Neutrophil (primary cell): ENCODE results near the gene PGD.
"Not testable (repeated sequence)": the region's sequence is repeated elsewhere in the genome, so short reads cannot be mapped to it uniquely, and the experiment has no call there.

Experiments
- H3K27ac ChIP-seq: fragments of 200-600 bp; sonication (generic); 2 replicates; pipeline ENCODE4 v1.5.1; 2016; ENCODE audit warnings: mild to moderate bottlenecking, moderate library complexity
- H3K27me3 ChIP-seq: fragments of 200-600 bp; sonication (generic); 2 replicates; pipeline ENCODE4 v1.6.0; 2016; ENCODE audit warnings: mild to moderate bottlenecking
- H3K36me3 ChIP-seq: fragments of 200-600 bp; sonication (generic); 2 replicates; pipeline ENCODE4 v1.5.1; 2017
- H3K4me1 ChIP-seq, 2 experiments: fragments of 200-600 bp in 1 of 2; sonication (generic) in 1 of 2; 1 replicate in 1 of 2; 2 replicates in 1 of 2; pipeline versions ENCODE4 v1.5.1 to v1.6.1; 2013 to 2016; ENCODE audit warnings: low read depth in 1 of 2, low read length in 1 of 2, mild to moderate bottlenecking in 1 of 2, moderate library complexity in 1 of 2; ENCODE audit not compliant: control insufficient read depth in 1 of 2, insufficient read depth in 1 of 2
- H3K4me3 ChIP-seq, 2 experiments: fragments of 200-600 bp in 1 of 2; sonication (generic) in 1 of 2; 1 replicate in 1 of 2; 2 replicates in 1 of 2; pipeline ENCODE4 v1.5.1; 2013 to 2016; ENCODE audit warnings: low read depth in 1 of 2, low read length in 1 of 2, mild to moderate bottlenecking in 1 of 2, moderate library complexity in 1 of 2
- H3K9me3 ChIP-seq: fragments of 200-600 bp; sonication (generic); 2 replicates; pipeline ENCODE4 v1.5.1; 2016
- TF ChIP-seq, protein P1 (sequence below): fragments of 200-600 bp; sonication (generic); IDR thresholded peaks from 2 replicates; pipeline ENCODE4 v1.5.1; 2016; ENCODE audit warnings: antibody characterized with exemption

Gene PGD

DNA sequence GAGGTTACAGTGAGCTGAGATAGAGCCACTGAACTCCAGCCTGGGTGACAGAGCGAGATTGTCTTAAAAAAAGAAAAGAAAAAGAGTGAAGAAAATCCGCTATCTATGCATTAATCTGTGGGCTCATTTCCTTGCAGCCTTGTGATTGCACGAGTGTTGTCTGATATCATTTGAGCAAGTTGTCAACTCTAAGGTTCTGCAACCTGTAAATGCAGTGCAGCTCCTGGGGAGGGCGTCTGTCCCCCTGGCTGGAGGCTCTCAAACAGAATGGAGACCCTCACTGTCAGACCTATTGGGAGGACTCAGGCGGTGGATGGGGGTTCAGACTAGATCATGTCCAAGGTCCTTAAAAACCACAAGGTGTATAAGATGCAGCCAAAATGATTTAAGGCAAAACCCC lies 57.2 kb downstream of the PGD start:
- H3K4me1 ChIP-seq: no peaks in the 10 kb centered on the region
- TF ChIP-seq, protein P1, sequence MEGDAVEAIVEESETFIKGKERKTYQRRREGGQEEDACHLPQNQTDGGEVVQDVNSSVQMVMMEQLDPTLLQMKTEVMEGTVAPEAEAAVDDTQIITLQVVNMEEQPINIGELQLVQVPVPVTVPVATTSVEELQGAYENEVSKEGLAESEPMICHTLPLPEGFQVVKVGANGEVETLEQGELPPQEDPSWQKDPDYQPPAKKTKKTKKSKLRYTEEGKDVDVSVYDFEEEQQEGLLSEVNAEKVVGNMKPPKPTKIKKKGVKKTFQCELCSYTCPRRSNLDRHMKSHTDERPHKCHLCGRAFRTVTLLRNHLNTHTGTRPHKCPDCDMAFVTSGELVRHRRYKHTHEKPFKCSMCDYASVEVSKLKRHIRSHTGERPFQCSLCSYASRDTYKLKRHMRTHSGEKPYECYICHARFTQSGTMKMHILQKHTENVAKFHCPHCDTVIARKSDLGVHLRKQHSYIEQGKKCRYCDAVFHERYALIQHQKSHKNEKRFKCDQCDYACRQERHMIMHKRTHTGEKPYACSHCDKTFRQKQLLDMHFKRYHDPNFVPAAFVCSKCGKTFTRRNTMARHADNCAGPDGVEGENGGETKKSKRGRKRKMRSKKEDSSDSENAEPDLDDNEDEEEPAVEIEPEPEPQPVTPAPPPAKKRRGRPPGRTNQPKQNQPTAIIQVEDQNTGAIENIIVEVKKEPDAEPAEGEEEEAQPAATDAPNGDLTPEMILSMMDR: no peak

DNA sequence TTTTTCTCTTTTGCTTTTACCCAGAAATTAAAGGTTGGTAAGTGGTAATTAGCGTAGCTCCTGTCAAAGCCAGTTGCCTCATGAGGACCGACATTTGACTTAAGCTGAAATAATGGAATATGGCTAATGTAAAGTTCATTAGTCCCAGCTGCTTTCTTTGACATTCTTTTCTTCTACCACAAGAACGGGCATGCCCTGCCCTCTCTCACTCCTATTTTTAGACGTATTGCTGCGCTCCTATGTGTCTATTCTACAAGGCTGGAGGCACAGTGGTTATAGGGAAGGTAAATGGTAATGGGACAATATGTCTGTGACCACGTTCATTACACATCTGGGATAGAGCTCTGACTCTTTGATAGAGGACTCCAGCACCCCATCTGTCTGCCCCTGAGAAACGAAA lies 57.8 kb downstream of the PGD start:
- H3K27ac ChIP-seq: no peak overlapping the region
- peaks cover 6% of the 10 kb centered on the region for H3K36me3 ChIP-seq
- TF ChIP-seq, protein P1: no peak
- H3K9me3 ChIP-seq: no peaks in the 10 kb centered on the region
- H3K4me1 ChIP-seq: no peaks in the 10 kb centered on the region
- no peak overlapping the region for H3K4me3 ChIP-seq
- peaks cover 5% of the 10 kb centered on the region for H3K27me3 ChIP-seq

More for the DNA sequence above, 57.2 kb downstream of the PGD start:
- no peaks in the 10 kb centered on the region for H3K36me3 ChIP-seq
- H3K4me3 ChIP-seq: no peak overlapping the region
- H3K9me3 ChIP-seq: no peaks in the 10 kb centered on the region
- H3K27ac ChIP-seq: no peak overlapping the region
- peaks cover 11% of the 10 kb centered on the region for H3K27me3 ChIP-seq

DNA sequence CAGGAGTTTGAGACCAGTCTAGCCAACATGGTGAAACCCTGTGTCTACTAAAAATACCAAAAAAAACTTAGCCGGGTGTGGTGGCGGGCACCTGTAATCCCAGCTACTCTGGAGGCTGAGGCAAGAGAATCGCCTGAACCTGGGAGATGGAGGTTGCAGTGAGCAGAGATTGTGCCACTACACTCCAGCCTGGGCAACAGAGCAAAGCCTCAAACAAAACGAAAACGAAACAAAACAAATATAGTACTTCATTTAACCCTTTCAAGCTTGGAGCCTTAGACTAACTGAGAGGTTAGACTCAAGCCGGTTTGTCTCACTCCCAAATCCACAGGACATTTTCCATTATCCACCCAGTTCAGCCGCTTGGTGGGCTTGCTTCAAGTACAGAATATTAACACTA lies 58.6 kb downstream of the PGD start:
- H3K4me1 ChIP-seq, H3K27me3 ChIP-seq, H3K27ac ChIP-seq, H3K9me3 ChIP-seq, H3K4me3 ChIP-seq: not testable (repeated sequence)
- peaks cover 14% of the 10 kb centered on the region for H3K36me3 ChIP-seq

DNA sequence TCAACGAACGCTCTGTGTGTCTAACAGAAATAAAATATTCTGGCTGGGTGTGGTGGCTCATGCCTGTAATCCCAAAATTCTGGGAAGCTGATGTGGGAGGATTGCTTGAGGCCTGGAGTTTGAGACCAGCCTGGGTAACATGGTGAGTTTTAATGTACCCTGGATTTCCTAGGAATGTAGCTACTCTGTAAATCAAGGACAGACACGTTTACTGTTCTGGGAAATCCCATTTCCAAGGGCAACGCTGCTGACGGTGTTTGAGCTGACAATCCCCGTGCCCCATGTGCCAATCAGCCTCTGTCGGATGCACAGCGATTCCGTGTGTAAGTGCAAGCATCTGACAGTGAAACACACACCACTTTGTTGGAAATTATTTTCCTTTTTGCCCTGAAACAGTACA lies 59.0 kb downstream of the PGD start:
- Histone ChIP-seq H3K27me3 (no peaks in the 10 kb centered on the region), H3K4me1 (no peaks in the 10 kb centered on the region), H3K9me3 (no peaks in the 10 kb centered on the region), H3K4me3 (no peak overlapping the region), H3K27ac (no peak overlapping the region), H3K36me3 (peaks cover 18% of the 10 kb centered on the region)
- TF ChIP-seq, protein P1: no peak

DNA sequence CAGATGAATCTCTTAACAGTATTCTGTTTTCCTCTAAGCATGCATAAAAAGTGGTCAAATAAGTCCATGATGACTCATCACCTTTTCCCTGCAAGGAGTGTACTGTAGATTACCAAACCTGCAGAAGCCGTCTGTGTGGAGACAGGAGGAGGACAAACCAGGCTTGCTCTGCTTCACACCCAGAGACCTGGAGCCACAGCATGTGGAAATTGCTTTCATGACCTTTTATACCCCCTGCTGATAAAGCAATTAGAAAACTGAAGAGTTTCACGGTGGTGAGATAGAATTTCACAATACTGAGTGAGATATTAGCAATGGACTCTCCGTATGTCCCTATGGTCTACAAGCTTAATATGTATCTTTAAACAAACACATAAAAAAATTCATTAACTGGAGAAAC lies 60.3 kb downstream of the PGD start:
- Histone ChIP-seq H3K27ac (no peak overlapping the region), H3K27me3 (no peaks in the 10 kb centered on the region), H3K36me3 (peaks cover 27% of the 10 kb centered on the region), H3K4me3 (no peak overlapping the region), H3K4me1 (no peaks in the 10 kb centered on the region), H3K9me3 (no peaks in the 10 kb centered on the region)
- TF ChIP-seq, protein P1: no peak

DNA sequence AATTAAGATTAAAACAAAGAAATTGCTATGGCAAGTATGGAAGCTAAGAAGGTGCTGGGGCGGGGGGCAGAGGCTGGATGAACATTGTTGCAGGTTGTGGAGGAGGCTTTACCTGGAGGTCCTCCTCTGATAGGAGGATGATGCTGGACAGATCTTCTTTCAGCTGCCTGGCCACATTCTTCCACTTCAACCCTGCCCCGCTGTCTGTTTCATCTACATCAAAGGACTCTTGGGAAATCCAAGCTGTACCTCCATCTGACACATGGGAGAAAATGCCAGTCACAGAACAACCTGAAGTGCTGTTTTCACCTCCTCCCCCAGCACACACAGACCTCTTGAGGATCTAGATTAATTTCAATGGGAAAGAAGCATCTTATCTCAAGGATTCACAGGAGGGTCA lies 68.2 kb downstream of the PGD start:
- no peak overlapping the region for H3K4me3 ChIP-seq
- peaks cover 7 to 10% of the 10 kb centered on the region in 2 experiments for H3K4me1 ChIP-seq
- no peaks in the 10 kb centered on the region for H3K27me3 ChIP-seq
- no peak overlapping the region for H3K27ac ChIP-seq
- TF ChIP-seq, protein P1: no peak
- no peaks in the 10 kb centered on the region for H3K9me3 ChIP-seq
- H3K36me3 ChIP-seq: peaks cover 17% of the 10 kb centered on the region
